HG03558 (cell line): Measurements from ENCODE around the gene KCNH3.
"Not testable (repeated sequence)": the region's sequence is repeated elsewhere in the genome, so short reads cannot be mapped to it uniquely, and the experiment has no call there.

Experiments used
- ATAC-seq: cut with Tn5 transposase; IDR thresholded peaks from one replicate; pipeline ENCODE4 v1.9.1; 2021; ENCODE audit warnings: moderate number of reproducible peaks; ENCODE audit not compliant: unreplicated experiment; ENCODE audit errors: extremely low read depth

Gene KCNH3, protein sequence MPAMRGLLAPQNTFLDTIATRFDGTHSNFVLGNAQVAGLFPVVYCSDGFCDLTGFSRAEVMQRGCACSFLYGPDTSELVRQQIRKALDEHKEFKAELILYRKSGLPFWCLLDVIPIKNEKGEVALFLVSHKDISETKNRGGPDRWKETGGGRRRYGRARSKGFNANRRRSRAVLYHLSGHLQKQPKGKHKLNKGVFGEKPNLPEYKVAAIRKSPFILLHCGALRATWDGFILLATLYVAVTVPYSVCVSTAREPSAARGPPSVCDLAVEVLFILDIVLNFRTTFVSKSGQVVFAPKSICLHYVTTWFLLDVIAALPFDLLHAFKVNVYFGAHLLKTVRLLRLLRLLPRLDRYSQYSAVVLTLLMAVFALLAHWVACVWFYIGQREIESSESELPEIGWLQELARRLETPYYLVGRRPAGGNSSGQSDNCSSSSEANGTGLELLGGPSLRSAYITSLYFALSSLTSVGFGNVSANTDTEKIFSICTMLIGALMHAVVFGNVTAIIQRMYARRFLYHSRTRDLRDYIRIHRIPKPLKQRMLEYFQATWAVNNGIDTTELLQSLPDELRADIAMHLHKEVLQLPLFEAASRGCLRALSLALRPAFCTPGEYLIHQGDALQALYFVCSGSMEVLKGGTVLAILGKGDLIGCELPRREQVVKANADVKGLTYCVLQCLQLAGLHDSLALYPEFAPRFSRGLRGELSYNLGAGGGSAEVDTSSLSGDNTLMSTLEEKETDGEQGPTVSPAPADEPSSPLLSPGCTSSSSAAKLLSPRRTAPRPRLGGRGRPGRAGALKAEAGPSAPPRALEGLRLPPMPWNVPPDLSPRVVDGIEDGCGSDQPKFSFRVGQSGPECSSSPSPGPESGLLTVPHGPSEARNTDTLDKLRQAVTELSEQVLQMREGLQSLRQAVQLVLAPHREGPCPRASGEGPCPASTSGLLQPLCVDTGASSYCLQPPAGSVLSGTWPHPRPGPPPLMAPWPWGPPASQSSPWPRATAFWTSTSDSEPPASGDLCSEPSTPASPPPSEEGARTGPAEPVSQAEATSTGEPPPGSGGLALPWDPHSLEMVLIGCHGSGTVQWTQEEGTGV

DNA sequence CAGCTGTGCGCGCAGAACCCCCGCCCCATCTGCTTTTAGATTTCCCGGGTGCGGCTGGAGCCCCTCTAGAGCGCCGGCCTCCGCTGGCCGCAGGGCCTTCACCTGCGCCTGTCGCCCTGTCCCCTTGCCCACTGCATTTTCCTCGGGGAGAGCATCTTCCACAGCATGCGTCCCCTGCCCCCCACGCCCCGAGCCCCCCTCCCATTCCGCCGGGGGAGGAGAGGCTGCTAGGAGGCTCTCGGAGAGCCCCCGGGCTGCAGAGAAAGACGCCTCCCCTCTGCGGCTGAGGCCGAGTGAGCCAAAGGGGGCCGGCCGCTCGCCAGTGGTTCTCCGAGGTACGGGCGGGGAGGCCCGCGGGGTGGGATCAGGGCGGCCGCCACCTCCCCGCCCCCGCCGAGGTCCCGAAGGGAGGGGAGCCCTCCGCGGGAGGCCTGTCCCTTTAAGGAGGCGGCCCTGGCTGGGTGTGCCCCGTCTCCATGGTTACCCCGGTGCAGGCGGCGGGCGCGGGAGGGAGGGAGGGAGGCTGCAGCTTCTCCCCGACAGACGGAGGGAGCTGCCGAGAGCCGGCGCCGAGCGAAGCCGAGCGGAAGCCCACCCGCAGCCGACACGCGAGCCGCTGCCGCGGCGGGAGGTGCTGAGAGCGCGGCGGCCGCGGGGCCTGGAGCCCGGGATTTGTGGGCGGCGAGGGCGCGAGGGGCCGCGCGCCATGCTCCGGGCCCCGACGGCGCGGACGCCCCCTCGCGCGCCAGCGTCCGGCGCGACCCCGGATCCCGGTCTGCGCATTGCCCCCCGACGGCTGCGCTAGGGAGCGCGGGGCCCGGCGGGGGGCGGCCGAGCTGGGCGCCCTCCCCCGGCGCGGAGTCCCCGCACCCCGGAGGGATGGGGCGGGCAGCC is at the start of gene KCNH3:
Gene KCNH3, plus strand, starts transcription at position 521 of the 894 bp plus-strand sequence. CDS start 387 bp downstream, outside the sequence.
- no peak for ATAC-seq

- ATAC-seq, result no peak
Measured at GRCh38 chr12:49489154-49489553, 49.7 kb upstream of the KCNH3 start.

DNA sequence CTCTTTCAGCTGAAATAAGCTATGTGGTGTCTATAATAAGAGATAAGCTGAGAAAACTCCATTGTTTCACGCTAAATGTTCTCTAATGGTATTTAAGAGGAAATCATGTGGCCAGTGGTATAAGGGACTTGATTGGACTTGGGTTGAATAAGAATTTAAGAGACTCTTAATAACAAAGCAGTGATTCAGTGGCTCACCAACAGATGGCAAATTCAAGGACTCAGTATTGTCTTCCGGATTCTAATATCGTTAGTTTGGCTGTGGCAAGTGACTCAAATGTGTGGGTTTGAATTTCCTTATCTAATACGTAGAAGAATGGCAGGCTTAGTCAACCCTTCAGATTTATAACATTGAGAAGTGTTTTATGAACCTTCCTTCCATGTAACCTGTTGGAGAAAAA is 49.1 kb upstream of the KCNH3 start:
- ATAC-seq, result no peak

GRCh38 chr12:49491823-49492222 is 47.0 kb upstream of the KCNH3 start:
- ATAC-seq, result no peak

DNA sequence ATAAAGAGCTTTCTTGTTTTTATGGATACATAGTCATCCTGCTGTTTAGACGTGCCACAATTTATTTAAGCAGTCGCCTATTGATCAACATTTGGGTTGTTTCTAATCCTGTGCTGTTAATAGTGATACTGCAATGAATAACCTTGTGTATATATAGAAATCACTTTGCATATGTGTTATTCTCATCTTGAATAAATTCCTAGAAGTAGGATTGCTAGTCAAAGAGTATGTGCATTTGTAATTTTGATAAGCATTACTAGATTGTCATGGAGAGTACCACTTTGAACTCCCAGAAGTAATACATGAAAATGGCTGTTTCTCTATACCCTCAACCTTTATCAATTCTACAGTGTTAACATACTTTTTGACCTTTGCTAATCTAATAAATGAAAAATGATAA is 44.9 kb upstream of the KCNH3 start:
- no peak for ATAC-seq

GRCh38 chr12:49496417-49497360 is 42.1 kb upstream of the KCNH3 start:
- ATAC-seq, result no peak

DNA sequence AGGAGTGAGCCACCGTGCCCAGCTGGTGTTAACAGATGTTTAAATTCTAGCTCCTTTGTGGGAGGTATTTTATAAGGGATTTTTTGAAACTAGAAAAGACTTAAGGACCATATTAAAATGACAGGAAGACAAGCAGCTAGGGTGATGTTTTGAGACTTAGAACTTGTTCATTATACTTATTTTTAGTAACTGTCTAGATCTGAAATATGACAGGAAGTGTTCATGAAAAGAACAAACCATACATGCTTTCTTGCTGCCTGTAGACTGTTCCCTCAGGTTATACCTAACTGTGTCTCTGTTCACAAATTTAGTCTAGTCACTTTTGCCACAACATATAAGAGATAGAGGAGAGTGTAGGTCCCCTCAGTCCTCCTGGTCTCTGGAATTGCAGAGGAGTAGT is 36.9 kb upstream of the KCNH3 start:
- ATAC-seq, result no peak

GRCh38 chr12:49502590-49502989 is 36.2 kb upstream of the KCNH3 start:
- ATAC-seq, result no peak

DNA sequence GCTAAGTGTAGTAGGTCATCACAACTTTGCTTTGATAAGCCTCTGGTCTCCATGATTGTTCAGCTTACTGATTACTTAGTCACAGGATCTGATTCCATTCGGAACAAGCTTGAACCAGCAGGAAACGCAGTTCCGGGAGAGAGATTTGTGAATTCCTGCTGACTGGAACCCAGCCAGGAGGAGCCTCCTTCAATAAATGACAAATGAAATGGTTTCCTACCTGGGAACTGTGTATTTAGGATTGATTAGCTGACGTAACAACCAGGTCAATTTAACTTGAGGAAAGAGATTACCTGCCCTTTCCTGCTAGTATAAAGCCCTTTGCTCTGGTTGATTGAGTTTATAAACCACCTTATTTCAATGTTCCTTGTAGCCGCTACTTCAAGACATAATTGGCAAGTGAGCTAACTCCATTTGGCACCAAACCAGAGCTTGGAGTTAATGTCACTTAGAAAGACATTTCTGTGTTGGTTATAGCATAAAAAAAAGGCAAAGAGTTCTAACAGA is 35.1 kb upstream of the KCNH3 start:
- no peak for ATAC-seq

- ATAC-seq, result no peak
Measured at GRCh38 chr12:49505672-49506071, 33.2 kb upstream of the KCNH3 start.

DNA sequence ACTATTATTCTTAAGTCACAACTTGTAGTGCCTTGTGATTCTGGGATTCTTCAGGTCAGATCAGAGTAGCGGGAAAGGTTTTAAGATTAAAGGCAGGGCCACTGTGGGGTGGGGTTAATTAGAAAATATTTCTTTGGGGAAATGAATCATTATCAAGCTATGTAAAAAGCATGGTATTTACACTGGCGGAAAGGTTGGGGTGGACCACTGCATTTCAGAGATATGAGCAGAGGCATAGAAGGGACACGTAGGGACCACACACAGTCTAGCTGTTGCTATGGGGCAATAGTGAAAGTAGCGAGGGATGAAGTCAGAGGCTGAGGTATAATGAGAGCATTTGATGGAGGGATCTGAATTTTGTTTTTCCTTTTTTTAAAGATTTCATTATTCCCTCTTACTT is 31.7 kb upstream of the KCNH3 start:
- no peak for ATAC-seq

DNA sequence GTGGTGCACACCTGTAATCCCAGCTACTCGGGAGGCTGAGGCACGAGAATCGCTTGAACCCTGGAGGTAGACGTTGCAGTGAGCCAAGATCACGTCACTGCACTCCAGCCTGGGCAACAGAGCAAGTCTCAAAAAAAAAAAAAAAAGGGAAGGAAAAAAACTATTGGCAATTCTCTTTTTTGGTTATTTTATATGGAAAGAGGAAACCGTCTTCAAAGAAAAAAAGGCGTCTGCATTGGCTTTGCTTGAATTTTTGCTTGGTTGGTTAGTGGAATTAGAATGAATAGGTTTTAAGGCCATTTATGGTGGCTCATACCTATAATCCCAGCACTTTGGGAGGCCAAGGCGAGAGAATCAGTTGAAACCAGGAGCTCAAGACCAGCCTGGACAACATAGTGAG is 29.1 kb upstream of the KCNH3 start:
- not testable (repeated sequence) for ATAC-seq

DNA sequence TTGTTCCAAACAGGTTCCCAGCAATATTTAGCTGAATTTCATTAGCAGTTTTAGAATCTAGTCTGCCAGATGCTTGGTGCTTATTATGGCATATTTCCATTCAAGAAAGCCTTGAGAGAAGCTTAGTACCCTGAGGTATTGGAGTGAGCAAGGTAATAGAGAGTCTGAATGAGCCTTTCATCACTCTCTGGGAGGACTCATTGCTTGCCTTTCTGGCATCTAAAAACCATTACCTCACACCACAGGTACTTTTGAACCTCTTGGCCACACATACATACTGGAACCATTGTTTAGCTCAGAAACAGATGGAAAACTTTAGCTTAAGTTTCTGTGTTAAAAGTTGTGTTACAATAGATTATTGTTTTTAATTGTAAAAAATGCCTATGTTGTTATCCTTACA is 27.4 kb upstream of the KCNH3 start:
- no peak for ATAC-seq

- no peak for ATAC-seq
Measured at GRCh38 chr12:49512546-49512945, 26.3 kb upstream of the KCNH3 start.

DNA sequence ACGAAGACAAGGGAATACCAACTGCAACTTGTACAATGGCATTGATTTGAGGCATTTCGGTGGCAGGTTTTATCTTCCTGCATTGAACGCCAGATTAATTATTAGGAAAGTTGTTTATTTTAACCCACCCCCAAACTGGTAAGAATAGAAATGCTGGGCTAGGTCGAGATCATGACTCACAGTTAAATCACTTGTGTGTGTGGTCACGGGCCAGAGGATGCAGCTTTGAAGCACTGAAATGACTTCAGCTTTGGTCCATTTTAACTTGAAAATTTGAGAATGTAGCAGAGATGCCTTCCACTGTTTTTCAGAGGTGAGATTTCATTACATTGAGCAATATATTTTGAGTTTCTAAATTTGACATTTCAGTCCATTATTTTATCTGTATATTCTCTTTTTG is 23.6 kb upstream of the KCNH3 start:
- no peak for ATAC-seq

DNA sequence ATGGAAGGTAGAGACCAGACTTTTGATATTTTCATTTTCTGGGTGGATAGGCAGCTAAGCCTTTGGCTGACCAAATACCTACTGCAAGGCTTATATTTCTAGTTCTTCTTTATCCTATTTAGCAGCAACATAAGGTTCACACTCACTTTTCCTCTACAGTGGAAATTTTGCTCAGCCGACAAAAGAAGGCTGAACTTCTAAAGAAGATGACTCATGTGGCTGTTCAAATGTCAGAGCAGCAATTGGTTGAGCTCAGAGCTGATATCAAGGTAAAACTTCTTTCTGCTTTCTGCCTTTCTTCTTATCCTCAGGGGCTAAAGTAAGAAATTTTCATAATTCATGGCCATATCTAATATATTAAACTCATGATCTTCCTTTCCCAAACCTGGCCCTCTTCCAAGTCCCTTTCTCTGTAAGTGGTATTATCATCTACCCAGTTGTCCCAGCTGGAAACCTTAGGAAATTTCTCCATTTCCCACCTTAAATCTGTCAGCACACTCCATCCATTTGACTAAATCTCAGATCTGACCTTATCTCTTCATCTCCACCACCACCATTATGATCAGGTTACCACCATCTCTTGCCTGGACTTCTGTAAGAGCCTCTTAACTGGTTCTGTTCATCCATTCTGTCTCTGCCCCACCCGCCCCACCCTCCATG is 19.8 kb upstream of the KCNH3 start:
- ATAC-seq, result no peak

GRCh38 chr12:49519574-49519936 is 19.3 kb upstream of the KCNH3 start:
- ATAC-seq, result no peak

- no peak for ATAC-seq
Measured at GRCh38 chr12:49521389-49521788, 17.4 kb upstream of the KCNH3 start.
